ENCODE measurements around the gene MOV10.
"Not testable (repeated sequence)": the region's sequence is repeated elsewhere in the genome, so short reads cannot be mapped to it uniquely, and the experiment has no call there.

Gene MOV10

GRCh38 chr1:112674440-112674985 is at the start of gene MOV10:
MOV10 (plus strand) TSS chr1:112674659; CDS start chr1:112674913, 254 bp downstream.
- DNase-seq: peak; percentile 83

DNA sequence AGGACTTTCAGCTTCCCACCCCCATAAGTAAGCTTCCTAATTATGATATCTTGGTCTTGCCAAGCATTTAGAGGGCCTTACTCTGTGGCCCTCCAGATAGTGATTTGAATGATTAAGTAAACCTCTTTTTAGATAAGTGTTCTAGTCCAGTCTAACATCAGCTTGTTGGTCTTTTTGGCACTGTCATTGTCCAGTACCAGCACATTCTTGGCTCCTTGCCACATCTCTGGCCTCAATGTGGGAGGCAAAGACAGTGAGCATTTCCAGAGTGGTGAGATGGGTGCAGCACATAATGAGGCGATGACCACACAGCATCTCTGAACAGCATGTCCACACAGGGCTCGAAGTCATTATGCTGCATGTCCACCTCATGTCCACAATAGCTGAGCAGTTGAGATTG is 48.8 kb upstream of the MOV10 start:
- peak; percentile 63 for DNase-seq

DNA sequence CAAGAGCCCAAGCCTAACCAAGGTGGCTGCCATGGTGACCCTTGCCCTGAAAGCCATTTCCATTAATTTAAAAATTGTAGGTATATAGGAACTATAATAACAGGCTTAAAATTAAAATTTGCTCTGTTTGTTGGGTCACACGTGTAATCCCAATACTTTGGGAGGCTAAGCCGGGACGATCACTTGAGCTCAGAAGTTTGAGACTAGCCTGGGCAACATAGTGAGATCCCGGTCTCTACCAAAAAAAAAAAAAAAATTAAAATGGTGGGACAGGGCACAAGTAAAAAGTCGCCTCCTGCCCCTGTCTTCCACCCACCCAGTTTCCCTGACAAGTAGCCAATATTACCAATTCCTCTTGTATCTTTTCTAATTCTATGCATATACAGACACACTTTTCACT is 48.3 kb upstream of the MOV10 start:
- no peak for DNase-seq

- DNase-seq: no peak
Measured at GRCh38 chr1:112626887-112627286, 47.6 kb upstream of the MOV10 start.

DNA sequence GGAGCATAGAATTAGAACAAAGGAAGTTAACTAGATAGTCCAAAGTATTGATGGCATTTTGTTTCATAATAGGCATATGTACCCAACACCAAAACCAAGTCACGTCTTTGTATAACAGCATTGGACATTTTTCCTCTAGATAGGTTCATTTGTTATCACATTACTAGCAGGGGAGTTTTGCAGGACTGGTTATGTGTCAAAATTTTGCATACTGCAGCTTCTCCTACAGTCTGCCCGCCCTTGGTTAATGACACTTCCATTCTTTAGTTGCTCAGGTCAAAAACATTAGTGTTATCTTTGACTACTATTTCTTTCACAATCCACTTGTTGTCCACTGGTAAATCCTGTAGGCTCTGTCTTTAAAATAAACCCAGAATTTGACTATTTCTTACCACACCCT is 45.9 kb upstream of the MOV10 start:
- no peak for DNase-seq

DNA sequence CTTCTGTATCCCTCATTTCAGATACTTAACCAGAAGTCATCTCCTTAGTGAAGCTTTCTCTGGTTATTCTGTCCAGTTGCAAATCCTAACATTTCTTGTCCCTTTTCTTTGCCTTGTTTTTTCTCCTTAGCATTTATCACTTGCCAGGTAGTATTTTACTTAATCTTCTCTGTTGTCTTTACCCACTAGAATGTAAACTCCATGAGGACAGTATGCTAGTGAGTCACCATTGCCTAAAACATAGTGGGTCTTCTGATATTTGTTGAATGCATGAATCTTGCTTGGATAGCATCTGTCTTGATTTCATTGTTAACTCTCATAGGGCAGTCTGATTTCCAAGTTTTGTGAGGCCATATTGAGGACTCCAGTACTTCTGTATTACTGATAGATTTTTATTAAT is 45.2 kb upstream of the MOV10 start:
- no peak for DNase-seq

DNA sequence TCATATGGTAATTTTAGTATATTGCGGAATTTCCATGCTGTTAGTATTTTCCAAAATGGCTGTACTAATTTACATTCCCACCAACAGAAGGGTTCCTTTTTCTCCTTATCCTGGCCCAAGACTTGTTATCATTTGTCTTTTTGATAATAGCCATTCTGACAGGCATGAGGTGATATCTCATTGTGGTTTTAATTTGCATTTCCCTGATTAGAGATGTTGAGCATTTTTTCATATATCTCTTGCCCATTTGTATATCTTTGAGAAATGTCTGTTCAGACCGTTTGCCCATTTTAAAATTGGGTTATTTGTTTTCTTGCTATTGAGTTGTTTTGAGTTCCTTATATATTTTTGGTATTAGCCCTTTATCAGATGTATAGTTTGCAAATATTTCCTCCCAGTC is 40.8 kb upstream of the MOV10 start:
- no peak for DNase-seq

GRCh38 chr1:112634367-112634766 is 40.1 kb upstream of the MOV10 start:
- DNase-seq: no peak

DNA sequence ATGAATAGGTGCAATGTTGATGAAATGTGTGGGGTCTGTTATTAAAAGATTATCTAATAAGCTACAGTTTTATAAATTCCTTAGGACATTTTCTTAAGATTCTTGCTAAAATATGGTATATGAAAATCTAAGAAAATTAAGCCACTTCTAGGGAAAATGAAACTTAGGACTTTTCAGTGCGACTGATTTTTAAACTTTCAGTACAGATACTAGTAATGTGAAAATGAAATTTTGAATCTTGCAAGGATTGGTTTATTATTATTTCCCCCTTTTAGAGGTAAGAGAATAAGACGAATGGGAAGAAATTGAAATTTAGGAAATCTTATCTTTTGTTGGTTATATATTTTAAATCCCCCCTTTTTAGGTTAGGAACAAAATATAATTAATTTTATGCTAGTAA is 38.4 kb upstream of the MOV10 start:
- DNase-seq: no peak

DNA sequence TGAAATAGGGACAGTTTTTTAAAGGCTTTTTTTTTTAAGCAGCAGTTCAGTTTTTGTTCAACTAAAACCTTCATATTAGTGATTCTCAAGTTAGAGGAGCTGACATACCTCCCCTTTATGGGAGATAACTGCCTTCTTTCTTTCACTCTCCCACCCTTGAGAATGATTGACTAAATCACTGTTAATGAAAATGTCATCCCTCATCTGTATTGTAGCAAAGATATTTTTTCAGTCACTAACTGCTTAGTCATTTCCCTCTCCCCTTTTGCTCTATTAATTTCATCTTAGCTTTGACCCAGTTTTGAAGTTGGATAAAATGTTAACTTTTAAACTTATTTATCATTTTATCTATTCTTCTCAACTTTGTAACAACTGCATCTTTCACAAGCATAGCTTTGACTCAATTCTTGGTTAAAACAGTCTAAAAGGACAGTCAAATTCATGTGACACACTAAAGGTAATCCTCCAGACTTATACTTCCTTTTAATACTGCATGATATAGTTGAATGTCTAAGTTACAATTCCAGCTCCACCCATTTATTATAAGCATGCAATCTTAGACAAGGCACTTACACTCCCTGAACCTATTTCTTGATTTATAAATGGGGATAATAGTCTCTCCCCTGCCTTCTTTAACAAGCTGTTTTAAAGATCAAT is 37.7 kb upstream of the MOV10 start:
- DNase-seq: peak; percentile 8

DNA sequence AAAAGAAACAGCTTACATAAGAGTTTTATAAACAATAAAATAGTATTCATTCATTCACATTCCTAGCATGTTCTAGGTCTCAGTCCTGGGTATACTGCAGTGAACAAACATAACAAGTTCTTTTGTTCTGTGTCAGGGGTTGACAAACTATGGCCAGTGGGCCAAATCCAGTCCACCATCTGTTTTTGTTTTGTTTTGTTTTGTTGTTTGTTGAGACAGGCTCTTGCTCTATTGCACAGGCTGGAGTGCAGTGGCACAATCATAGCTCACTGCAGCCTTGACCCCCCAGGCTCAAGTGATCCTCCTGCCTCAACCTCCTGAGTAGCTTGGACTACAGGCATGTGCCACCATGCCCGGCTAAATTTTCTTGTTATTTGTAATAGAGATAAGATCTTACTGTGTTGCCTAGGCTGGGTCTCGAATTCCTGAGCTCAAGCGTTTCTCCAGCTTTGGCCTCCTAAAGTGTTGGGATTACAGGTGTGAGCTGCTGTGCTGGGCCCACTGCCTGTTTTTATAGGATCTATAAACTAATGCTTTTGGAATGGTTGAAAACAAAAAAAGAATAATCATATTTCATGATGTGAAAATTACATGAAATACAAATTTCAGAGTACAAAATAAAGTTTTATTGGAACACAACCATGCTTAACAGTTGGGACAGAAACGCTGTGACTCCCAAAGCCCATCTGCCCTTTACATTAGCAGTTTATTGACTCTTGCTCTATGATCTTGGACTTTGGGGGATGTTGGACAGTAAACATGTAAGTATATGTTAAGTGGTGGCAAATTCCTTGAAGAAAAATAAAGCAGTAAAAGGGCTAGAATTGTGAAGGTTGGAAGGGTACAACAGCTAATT is 37.0 kb upstream of the MOV10 start:
- peak; percentile 49 for DNase-seq

DNA sequence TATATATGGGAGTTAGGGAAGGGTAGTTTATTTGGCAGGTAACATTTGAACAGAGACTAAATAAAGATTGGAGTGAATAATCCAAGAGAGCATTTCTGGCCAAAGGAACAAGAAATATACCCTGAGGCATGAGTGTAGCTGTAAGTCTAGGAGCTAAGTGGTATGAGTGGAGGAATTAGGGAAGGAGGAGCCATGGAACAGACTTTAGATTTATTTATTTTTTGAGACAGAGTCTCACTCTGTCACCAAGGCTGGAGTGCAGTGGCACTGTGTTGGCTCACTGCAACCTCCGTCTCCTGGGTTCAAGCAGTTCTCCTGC is 36.4 kb upstream of the MOV10 start:
- DNase-seq: peak; percentile 43

- not testable (repeated sequence) for DNase-seq
Measured at GRCh38 chr1:112640437-112640836, 34.0 kb upstream of the MOV10 start.

DNA sequence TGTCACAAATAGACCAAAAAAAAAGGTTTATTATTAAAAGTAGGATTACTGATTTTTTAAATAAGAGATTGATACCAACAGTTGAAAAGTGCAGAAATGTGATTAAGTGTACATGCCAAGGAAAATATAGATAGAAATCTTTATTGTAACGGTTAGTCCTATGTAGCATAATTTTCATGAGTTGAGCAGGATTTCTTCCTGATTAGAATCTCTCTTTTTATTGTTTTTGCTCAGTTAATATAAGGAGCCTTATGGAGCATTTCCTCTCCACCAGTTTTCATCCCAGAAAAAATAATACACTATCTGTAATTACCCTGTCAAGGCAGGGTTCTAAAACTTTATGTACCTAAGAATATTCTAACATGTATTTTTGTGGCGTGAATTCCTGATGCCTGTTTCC is 31.4 kb upstream of the MOV10 start:
- no peak for DNase-seq

GRCh38 chr1:112646225-112646624 is 28.2 kb upstream of the MOV10 start:
- no peak for DNase-seq

- DNase-seq: peak; percentile 13
Measured at GRCh38 chr1:112651205-112651604, 23.3 kb upstream of the MOV10 start.

DNA sequence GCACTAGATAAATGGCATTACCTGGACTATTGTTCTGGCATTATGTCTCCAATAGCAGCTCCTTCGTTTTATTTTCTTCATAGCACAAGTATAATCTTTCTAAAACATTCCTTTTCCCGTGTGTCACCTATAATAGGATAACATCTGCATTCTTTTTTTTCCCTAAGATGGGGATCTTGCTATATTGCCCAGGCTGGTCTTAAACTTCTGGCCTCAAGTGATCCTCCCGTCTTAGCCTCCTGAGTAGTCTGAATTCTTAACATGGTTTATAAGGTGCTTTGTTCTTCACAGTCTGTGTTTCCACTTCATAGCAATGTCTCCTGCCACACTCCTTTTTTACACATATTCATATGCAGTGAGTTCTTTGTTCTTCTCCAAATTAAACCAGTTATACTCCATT is 8.6 kb upstream of the MOV10 start:
- no peak for DNase-seq

GRCh38 chr1:112666946-112667345 is 7.5 kb upstream of the MOV10 start:
- DNase-seq: no peak

DNA sequence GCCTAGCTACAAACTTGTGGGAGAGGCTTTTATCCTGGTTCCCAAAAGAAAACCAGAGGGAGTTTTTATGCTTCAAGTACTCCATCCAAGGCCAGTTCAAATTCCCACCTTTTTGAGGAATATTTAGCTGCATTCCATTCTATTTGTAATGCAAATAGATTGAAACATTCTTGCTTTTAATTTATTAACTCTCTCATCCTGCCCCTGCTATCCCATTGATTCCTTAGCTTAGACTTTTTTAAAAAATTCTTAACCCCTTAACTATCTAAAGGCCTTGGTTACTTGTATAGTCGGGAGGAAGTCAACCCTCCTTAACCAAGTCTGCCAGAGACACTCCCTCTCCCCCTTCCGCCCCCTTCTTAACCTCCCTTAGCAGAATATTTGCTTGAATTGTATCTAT is 2.5 kb upstream of the MOV10 start:
- DNase-seq: no peak

DNA sequence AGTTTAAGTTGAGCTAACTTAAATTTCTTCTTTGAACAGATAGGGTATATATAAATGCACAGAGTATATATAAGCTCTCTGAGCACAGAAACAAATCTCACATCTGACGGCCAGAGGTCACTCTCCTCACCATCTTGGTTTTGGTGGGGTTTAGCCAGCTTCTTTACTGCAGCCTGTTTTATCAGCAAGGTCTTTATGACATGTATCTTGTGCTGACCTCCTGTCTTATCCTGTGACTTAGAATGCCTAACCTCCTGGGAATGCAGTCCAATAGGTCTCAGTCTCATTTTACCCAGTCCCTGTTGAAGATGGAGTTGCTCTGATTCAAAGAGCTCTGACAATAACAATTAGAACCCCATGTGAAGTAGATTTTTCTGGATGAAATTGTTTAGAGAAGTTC is 1.6 kb upstream of the MOV10 start:
- DNase-seq: no peak

DNA sequence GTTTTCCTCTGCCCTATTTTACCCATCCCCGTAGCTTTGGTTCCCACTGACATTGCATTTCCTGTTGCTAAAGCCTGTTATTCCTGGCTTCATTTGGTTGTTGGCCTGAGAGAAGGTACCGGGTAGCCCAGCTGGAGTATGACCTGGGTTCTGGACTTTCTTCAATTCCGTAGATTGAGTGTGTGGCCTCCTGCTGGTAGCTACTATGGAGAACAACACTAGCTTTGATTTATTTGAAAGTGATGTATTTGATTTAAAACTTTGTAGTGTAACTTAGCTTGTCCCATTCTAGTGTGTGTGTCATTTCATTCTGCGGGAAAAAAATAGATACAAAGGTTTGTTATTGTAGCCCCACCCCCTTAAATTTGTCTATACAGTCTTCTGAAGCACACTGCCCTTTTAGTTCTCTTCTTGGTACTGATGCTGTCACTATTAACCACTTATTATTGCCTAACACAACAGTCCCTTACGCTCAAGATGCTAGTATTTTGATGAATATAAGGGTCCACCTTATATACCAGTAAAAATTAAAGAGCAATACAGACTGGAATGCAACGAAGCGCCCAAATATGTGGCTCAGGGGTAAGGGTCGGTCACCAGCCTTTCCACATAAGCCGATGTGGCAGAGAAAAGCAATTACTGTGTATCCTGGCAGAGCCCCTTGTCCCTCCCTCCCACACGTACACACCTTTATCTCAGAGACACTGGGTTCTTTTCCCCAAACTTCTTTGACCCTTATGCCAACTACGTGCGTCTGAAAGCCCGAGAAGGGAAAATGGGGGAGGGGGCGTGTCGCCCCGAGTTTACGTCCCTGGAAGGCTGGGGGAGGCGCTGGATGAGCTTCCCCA is 643 bp upstream of the MOV10 start:
- DNase-seq: peak; percentile 74

DNA sequence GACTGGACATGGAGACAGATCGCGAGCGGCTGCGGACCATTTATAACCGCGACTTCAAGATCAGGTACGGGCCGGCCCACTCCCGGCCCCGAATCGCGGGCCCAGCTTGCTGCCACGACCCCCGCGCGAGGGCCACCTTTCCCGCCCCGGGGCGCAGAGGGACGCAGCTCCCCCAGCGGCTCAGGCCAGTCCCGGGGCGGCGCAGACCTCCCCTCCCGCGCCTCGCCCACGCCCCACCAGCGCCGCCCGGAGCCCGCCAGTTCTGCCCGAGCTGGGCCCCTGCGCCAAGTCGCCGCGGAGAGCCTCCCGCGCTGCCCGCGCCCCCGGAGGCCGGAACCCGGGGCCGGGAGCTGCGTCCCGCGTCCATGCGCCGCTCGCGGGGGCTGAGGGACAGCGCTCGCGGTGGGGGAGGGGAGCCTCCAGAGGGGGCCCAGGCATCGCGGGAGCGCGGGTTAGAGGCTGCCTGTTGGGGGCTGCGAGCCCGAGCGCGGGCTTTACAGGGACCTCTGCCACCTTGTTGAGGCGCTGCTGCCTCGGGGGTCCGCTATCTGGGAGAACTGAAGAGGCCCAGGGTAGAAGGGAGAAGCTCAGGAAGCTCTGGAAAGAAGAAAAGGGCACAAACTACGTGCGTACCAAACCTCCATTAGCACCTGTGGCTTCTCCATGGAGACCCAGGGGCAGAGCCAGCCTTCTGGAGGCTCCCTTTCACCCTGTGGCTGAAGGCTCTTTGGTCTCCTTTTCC is 698 bp downstream of the MOV10 start:
- DNase-seq: no peak

Data from EL (cell line).